ENCODE results near the gene AMDHD2.
"Not testable (repeated sequence)": the region's sequence is repeated elsewhere in the genome, so short reads cannot be mapped to it uniquely, and the experiment has no call there.

Gene AMDHD2

DNA sequence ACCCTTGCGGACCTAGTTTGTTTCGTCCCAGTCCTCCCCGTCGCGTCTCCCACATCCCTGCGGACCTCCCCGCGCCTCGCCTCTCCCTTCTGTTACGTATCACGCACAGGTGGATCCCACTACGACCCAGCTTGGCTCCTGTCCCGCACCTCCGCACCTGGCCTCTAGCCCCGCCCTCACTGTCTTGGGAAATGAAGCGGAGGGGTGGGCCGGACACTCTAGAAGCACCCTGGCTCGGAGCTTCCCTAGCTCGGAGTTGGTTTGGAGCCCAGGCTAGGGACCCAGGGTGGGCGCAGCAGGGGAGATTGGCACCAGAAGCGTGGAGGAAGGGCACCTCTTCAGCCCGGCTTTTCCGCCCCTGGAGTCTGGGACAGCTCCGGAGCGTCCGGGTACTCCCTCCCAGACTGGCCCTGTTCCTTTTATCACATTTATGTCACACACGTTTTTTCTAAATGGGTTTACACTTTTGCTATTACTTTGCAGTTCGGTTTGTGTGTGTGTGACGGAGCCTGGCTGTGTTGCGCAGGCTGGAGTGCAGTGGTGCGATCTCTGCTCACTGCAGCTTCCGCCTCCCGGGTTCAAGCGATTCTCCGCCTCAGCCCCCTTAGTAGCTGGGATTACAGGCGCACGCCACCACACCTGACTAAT, 12.4 kb downstream of the AMDHD2 start:
- Histone ChIP-seq H3K27me3 (ENCODE audit: insufficient read depth, poor library complexity, severe bottlenecking) (no peaks in the 10 kb centered on the region), H3K4me1 (ENCODE audit: insufficient read depth, poor library complexity, severe bottlenecking) (peaks cover 6% of the 10 kb centered on the region), H3K36me3 (ENCODE audit: low read depth) (no peaks in the 10 kb centered on the region), H3K9me3 (ENCODE audit: severe bottlenecking) (no peaks in the 10 kb centered on the region), H3K27ac (ENCODE audit: poor library complexity, severe bottlenecking) (peak overlapping the region; percentile 56), H3K4me3 (ENCODE audit: severe bottlenecking) (peak overlapping the region; percentile 35)
- TF ChIP-seq, protein P1, sequence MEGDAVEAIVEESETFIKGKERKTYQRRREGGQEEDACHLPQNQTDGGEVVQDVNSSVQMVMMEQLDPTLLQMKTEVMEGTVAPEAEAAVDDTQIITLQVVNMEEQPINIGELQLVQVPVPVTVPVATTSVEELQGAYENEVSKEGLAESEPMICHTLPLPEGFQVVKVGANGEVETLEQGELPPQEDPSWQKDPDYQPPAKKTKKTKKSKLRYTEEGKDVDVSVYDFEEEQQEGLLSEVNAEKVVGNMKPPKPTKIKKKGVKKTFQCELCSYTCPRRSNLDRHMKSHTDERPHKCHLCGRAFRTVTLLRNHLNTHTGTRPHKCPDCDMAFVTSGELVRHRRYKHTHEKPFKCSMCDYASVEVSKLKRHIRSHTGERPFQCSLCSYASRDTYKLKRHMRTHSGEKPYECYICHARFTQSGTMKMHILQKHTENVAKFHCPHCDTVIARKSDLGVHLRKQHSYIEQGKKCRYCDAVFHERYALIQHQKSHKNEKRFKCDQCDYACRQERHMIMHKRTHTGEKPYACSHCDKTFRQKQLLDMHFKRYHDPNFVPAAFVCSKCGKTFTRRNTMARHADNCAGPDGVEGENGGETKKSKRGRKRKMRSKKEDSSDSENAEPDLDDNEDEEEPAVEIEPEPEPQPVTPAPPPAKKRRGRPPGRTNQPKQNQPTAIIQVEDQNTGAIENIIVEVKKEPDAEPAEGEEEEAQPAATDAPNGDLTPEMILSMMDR (IDR thresholded peaks at IDR 0.05; ENCODE audit: poor library complexity, severe bottlenecking) = no peak
- DNase-seq (ENCODE audit: low spot score) (peak; percentile 89), ATAC-seq (ENCODE audit: low read depth) (peak; percentile 44)

DNA sequence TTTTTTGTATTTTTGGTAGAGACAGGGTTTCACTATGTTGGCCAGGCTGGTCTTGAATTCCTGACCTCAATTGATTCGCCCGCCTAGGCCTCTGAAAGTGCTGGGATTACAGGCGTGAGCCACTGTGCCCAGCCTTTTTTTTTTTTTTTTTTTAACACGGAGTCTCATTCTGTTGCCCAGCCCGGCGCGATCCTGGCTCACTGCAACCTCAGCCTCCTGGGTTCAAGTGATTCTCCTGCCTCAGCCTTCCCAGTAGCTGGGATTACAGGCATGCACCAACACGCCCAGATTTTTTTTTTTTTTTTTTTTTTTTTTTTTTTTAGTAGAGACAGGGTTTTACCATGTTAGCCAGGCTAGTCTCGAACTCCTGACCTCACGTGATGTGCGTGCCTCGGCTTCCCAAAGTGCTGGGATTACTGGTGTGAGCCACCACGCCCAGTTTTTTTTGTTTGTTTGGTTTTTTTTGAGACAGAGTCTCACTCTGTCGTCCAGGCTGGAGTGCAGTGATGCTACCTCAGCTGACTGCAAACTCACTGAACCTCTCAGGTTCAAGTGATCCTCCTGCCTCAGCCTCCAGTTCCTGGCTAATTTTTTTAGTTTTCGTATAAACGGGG, 13.1 kb downstream of the AMDHD2 start:
- H3K9me3 ChIP-seq (ENCODE audit: severe bottlenecking); DNase-seq (ENCODE audit: low spot score); H3K4me1 ChIP-seq (ENCODE audit: insufficient read depth, poor library complexity, severe bottlenecking); ATAC-seq (ENCODE audit: low read depth); H3K36me3 ChIP-seq (ENCODE audit: low read depth); H3K27me3 ChIP-seq (ENCODE audit: insufficient read depth, poor library complexity, severe bottlenecking): not testable (repeated sequence)
- Histone ChIP-seq H3K4me3 (ENCODE audit: severe bottlenecking) (peak overlapping the region; percentile 35), H3K27ac (ENCODE audit: poor library complexity, severe bottlenecking) (peak overlapping the region; percentile 56)

DNA sequence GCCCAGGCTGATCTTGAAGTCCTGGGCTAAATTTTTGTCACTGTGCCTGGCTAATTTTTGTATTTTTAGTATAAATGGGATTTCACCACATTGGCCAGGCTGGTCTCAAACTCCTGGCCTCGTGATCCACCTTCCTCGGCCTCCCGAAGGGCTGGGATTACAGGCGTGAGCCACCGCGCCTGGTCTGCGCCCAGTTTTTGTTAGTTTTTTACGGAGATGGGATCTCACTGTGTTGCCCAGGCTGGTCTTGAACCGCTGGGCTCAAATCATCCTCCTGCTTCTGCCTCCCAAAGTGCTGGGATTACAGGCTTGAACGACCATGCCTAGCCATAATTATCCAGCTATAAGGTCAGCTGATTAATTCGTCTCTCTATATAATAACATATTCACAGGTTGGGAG, 13.7 kb downstream of the AMDHD2 start:
- Histone ChIP-seq H3K36me3 (ENCODE audit: low read depth) (no peaks in the 10 kb centered on the region), H3K27me3 (ENCODE audit: insufficient read depth, poor library complexity, severe bottlenecking) (no peaks in the 10 kb centered on the region), H3K27ac (ENCODE audit: poor library complexity, severe bottlenecking) (no peak overlapping the region), H3K9me3 (ENCODE audit: severe bottlenecking) (no peaks in the 10 kb centered on the region), H3K4me1 (ENCODE audit: insufficient read depth, poor library complexity, severe bottlenecking) (peaks cover 6% of the 10 kb centered on the region), H3K4me3 (ENCODE audit: severe bottlenecking) (no peak overlapping the region)
- TF ChIP-seq, protein P1 (IDR thresholded peaks at IDR 0.05; ENCODE audit: poor library complexity, severe bottlenecking) = no peak
- no peak for ATAC-seq (ENCODE audit: low read depth)
- DNase-seq (ENCODE audit: low spot score) = no peak

DNA sequence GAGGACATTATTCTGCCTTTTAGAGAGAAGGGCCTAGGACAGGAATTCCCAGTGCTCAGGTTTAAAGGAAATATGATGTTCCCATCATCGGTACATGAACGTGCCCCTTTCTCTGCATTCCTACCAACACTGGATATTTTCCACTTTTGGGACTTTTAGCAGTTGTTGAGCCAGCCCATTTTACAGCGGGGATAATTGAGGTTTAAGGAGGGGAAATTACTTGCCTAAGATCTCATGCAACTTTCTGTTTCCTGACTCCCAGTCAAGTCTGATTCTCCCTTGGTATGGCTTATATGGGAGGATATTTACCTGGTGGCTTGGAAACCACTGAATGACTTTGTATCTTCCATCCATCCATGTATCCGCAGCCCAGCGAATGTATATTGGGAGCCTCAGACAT, 14.2 kb downstream of the AMDHD2 start:
- H3K9me3 ChIP-seq (ENCODE audit: severe bottlenecking); H3K4me3 ChIP-seq (ENCODE audit: severe bottlenecking); H3K4me1 ChIP-seq (ENCODE audit: insufficient read depth, poor library complexity, severe bottlenecking); H3K27me3 ChIP-seq (ENCODE audit: insufficient read depth, poor library complexity, severe bottlenecking); DNase-seq (ENCODE audit: low spot score); H3K36me3 ChIP-seq (ENCODE audit: low read depth); H3K27ac ChIP-seq (ENCODE audit: poor library complexity, severe bottlenecking); ATAC-seq (ENCODE audit: low read depth): not testable (repeated sequence)

DNA sequence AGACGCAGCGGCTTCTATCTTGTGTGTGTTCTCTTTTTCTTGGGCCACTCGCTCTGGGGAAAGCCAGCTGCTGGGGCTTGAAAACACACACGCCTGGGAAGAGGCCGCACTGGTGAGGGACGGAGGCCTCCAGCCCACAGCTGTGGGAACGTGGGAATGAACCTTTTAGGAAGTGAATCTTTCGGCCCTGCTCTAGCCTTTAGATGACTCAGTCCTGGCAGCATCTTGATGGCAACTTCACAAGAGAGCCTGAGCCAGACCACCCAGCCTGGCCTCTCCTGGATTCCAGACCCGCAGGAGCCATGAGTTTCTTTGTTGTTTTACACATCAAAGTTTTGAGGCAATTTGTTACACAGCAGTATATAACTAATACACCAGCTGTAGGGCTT, 15.4 kb downstream of the AMDHD2 start:
- DNase-seq (ENCODE audit: low spot score) (no peak), ATAC-seq (ENCODE audit: low read depth) (no peak)
- Histone ChIP-seq H3K4me3 (ENCODE audit: severe bottlenecking) (no peak overlapping the region), H3K27ac (ENCODE audit: poor library complexity, severe bottlenecking) (peak overlapping the region; percentile 22), H3K9me3 (ENCODE audit: severe bottlenecking) (no peaks in the 10 kb centered on the region), H3K4me1 (ENCODE audit: insufficient read depth, poor library complexity, severe bottlenecking) (peaks cover 6% of the 10 kb centered on the region), H3K36me3 (ENCODE audit: low read depth) (no peaks in the 10 kb centered on the region; the same call in 1 of the 2 replicates), H3K27me3 (ENCODE audit: insufficient read depth, poor library complexity, severe bottlenecking) (no peaks in the 10 kb centered on the region)
- TF ChIP-seq, protein P1 (IDR thresholded peaks at IDR 0.05; ENCODE audit: poor library complexity, severe bottlenecking) = no peak

Data from RWPE2 (cell line).